H9 (cell line): ENCODE measurements around the gene ITSN2. TPM values are rescaled to one million over a fixed set of nuclear protein-coding genes. Genes with fewer than 3 reads are reported as not detected.

ENCODE experiments used
- DNase-seq: peaks from one replicate; pipeline ENCODE4 v3.0.0-alpha.2; 2017
- H2AFZ ChIP-seq: one replicate; pipeline ENCODE4 v1.6.1; 2013; ENCODE audit warnings: mild to moderate bottlenecking, low read length, control low read depth, moderate library complexity
- H2AK5ac ChIP-seq: 2 replicates; pipeline ENCODE4 v1.6.1; 2013; ENCODE audit warnings: low read length, control low read depth, mixed read lengths; ENCODE audit not compliant: insufficient read length
- H2BK120ac ChIP-seq: one replicate; pipeline ENCODE4 v1.6.1; 2013; ENCODE audit warnings: low read depth, mild to moderate bottlenecking, low read length, control low read depth, inconsistent platforms; ENCODE audit not compliant: poor library complexity, severe bottlenecking
- H2BK12ac ChIP-seq: 2 replicates; pipeline ENCODE4 v1.6.1; 2013; ENCODE audit warnings: low read length, control low read depth, mixed read lengths, low read depth; ENCODE audit not compliant: insufficient read length
- H2BK15ac ChIP-seq: 2 replicates; pipeline ENCODE4 v1.6.1; 2013; ENCODE audit warnings: low read depth, low read length, control low read depth
- H2BK20ac ChIP-seq: one replicate; pipeline ENCODE4 v1.6.1; 2013; ENCODE audit warnings: low read depth, mild to moderate bottlenecking, low read length, control low read depth, inconsistent platforms; ENCODE audit not compliant: poor library complexity, severe bottlenecking
- H2BK5ac ChIP-seq: 2 replicates; pipeline ENCODE4 v1.6.1; 2013; ENCODE audit warnings: low read length, control low read depth, mixed read lengths; ENCODE audit not compliant: insufficient read length
- H3K14ac ChIP-seq: 2 replicates; pipeline ENCODE4 v1.6.1; 2013; ENCODE audit warnings: low read length, control low read depth; ENCODE audit not compliant: insufficient read depth
- H3K18ac ChIP-seq: 2 replicates; pipeline ENCODE4 v1.6.1; 2013; ENCODE audit warnings: low read depth, mild to moderate bottlenecking, mixed read lengths, low read length, control low read depth; ENCODE audit not compliant: insufficient read length
- H3K23ac ChIP-seq: 2 replicates; pipeline ENCODE4 v1.6.1; 2013; ENCODE audit warnings: low read length, control low read depth, mixed read lengths, low read depth; ENCODE audit not compliant: insufficient read length
- H3K23me2 ChIP-seq: 2 replicates; pipeline ENCODE4 v1.6.1; 2013; ENCODE audit warnings: low read depth, mild to moderate bottlenecking, mixed read lengths, low read length, control low read depth; ENCODE audit not compliant: insufficient read length, poor library complexity, severe bottlenecking
- H3K27ac ChIP-seq: 2 replicates; pipeline ENCODE4 v1.5.1; 2013; ENCODE audit warnings: low read length, control low read depth, mixed read lengths, low read depth; ENCODE audit not compliant: insufficient read length
- H3K27me3 ChIP-seq: 2 replicates; pipeline ENCODE4 v1.6.1; 2013; ENCODE audit warnings: low read length, control low read depth, inconsistent platforms; ENCODE audit not compliant: insufficient read depth
- H3K4ac ChIP-seq: 2 replicates; pipeline ENCODE4 v1.6.1; 2013; ENCODE audit warnings: low read depth, mild to moderate bottlenecking, control low read depth, inconsistent platforms, low read length, moderate library complexity
- H3K4me1 ChIP-seq: 2 replicates; pipeline ENCODE4 v1.6.1; 2013; ENCODE audit warnings: low read length, control low read depth, inconsistent platforms; ENCODE audit not compliant: insufficient read depth
- H3K4me2 ChIP-seq: 2 replicates; pipeline ENCODE4 v1.6.1; 2013; ENCODE audit warnings: low read length, control low read depth, mixed read lengths; ENCODE audit not compliant: insufficient read length, insufficient read depth
- H3K56ac ChIP-seq: 2 replicates; pipeline ENCODE4 v1.6.1; 2013; ENCODE audit warnings: low read depth, mild to moderate bottlenecking, mixed read lengths, low read length, control low read depth; ENCODE audit not compliant: insufficient read length
- H3K79me1 ChIP-seq: 2 replicates; pipeline ENCODE4 v1.6.1; 2013; ENCODE audit warnings: low read depth, mild to moderate bottlenecking, moderate library complexity, low read length, control low read depth, inconsistent platforms; ENCODE audit not compliant: insufficient read depth, poor library complexity, severe bottlenecking
- H3K79me2 ChIP-seq: 2 replicates; pipeline ENCODE4 v1.6.1; 2013; ENCODE audit warnings: low read length, control low read depth, inconsistent platforms; ENCODE audit not compliant: insufficient read depth
- H3K9ac ChIP-seq: 2 replicates; pipeline ENCODE4 v1.6.1; 2013; ENCODE audit warnings: low read length, control low read depth, mixed read lengths; ENCODE audit not compliant: insufficient read length; ENCODE audit errors: extremely low read depth
- H3K9me3 ChIP-seq: one replicate; pipeline ENCODE4 v1.6.1; 2013; ENCODE audit warnings: low read depth, low read length, inconsistent platforms; ENCODE audit not compliant: control insufficient read depth
- H3T11ph ChIP-seq: one replicate; pipeline ENCODE4 v1.6.1; 2013; ENCODE audit warnings: mild to moderate bottlenecking, low read length, control low read depth, inconsistent platforms
- H4K20me1 ChIP-seq: one replicate; pipeline ENCODE4 v1.6.1; 2013; ENCODE audit not compliant: control insufficient read depth, insufficient read length, insufficient read depth
- H4K5ac ChIP-seq: 2 replicates; pipeline ENCODE4 v1.6.1; 2013; ENCODE audit warnings: low read depth, mild to moderate bottlenecking, mixed read lengths, low read length, control low read depth; ENCODE audit not compliant: insufficient read length
- H4K8ac ChIP-seq: replicated peaks from 2 replicates; pipeline ENCODE4 v1.6.1; 2013; ENCODE audit warnings: low read length, control low read depth, mixed read lengths, low read depth; ENCODE audit not compliant: insufficient read length
- H4K91ac ChIP-seq: 2 replicates; pipeline ENCODE4 v1.6.1; 2013; ENCODE audit warnings: low read depth, mild to moderate bottlenecking, moderate library complexity, mixed read lengths, low read length, control low read depth; ENCODE audit not compliant: insufficient read length
- H3K27ac Mint-ChIP-seq, 3 experiments: 2 replicates in 2 of 3; 3 replicates in 1 of 3; pipeline ENCODE4 v1.8.0; 2020 to 2021; ENCODE audit warnings: mixed read lengths in 3 of 3, mild to moderate bottlenecking in 1 of 3, moderate library complexity in 1 of 3
- H3K27me3 Mint-ChIP-seq: 2 replicates; pipeline ENCODE4 v1.8.0; 2021; ENCODE audit warnings: low read depth, mild to moderate bottlenecking, moderate library complexity, mixed read lengths
- H3K36me3 Mint-ChIP-seq, 3 experiments: 2 replicates in 2 of 3; 3 replicates in 1 of 3; pipeline ENCODE4 v1.8.0; 2020 to 2021; ENCODE audit warnings: low read depth in 3 of 3, mixed read lengths in 3 of 3; ENCODE audit not compliant: insufficient read depth in 1 of 3
- H3K4me1 Mint-ChIP-seq, 2 experiments: 2 replicates each; pipeline ENCODE4 v1.8.0; 2020; ENCODE audit warnings: mixed read lengths in 2 of 2
- H3K4me3 Mint-ChIP-seq, 2 experiments: 2 replicates in 1 of 2; 3 replicates in 1 of 2; pipeline ENCODE4 v1.8.0; 2020 to 2021; ENCODE audit warnings: mild to moderate bottlenecking in 2 of 2, mixed read lengths in 2 of 2, moderate library complexity in 1 of 2
- H3K9me3 Mint-ChIP-seq, 2 experiments: 2 replicates in 1 of 2; 3 replicates in 1 of 2; pipeline ENCODE4 v1.8.0; 2020; ENCODE audit warnings: mild to moderate bottlenecking in 2 of 2, mixed read lengths in 2 of 2, moderate library complexity in 1 of 2
- CTCF ChIP-seq: fragments of 200-600 bp; sonication (generic); conservative IDR thresholded peaks from 3 replicates; pipeline ENCODE4 v1.8.0; 2021; ENCODE audit warnings: antibody characterized with exemption, mild to moderate bottlenecking
- WGBS: extraction: QIAGEN DNeasy Blood & Tissue Kit; methylation state at CpG from one replicate; pipeline ENCODE4 v1.1.7; 2013; ENCODE audit warnings: missing lambda C conversion rate, low lambda C conversion rate, mixed read lengths; ENCODE audit not compliant: insufficient read length; ENCODE audit errors: extremely low coverage; 5-methylcytosine and 5-hydroxymethylcytosine counted together
- total RNA-seq: library from RNA; stranded (reverse); gene quantifications from 2 replicates; pipeline ENCODE4 v1.2.1, GENCODE V29; 2021

ITSN2 gene
- total RNA-seq, 1 experiment from 2014 or later, result 17.0 TPM

DNA sequence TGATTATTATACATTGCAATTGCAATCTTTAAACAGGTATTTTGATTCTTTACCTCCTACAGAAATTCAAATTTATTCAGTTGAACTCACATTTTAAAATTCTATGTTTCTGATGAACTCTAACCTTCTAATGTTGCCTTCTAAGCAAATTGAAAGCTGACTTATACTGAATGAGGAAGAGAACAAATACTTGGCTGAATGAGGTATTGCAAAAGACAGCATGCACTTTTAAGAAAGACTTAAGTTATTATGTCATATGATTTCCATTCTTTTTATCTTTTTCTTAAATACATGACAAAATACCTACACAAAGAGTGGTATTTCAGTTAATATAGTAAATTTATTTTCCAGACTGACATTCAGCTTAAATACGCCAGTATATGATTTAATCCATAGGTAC lies 120.8 kb downstream of the ITSN2 start:
- H3K23me2 ChIP-seq, result no peaks in the 10 kb centered on the region
- H3K9me3 ChIP-seq, result no peaks in the 10 kb centered on the region
- no peak overlapping the region for H2AK5ac ChIP-seq
- H2BK120ac ChIP-seq, result no peak overlapping the region
- no peak overlapping the region for H4K91ac ChIP-seq
- H3K18ac ChIP-seq, result no peak overlapping the region
- H3K4me3 Mint-ChIP-seq, result no peak overlapping the region
- no peak overlapping the region for H3K23ac ChIP-seq
- no peak overlapping the region for H2BK20ac ChIP-seq
- TF ChIP-seq CTCF, result no peak
- no peaks in the 10 kb centered on the region for H3K79me2 ChIP-seq
- no peaks in the 10 kb centered on the region for H4K20me1 ChIP-seq
- H3K27ac ChIP-seq, result no peak overlapping the region
- WGBS, result no CpG with 5 or more reads among the region's 1 CpG
- H2BK5ac ChIP-seq, result no peak overlapping the region
- no peaks in the 10 kb centered on the region for H3K27me3 ChIP-seq
- H3K14ac ChIP-seq, result no peak overlapping the region
- H3K79me1 ChIP-seq, result no peaks in the 10 kb centered on the region
- no peak overlapping the region for H3K56ac ChIP-seq
- no peaks in the 10 kb centered on the region for H3K27me3 Mint-ChIP-seq
- no peaks in the 10 kb centered on the region for H3K4me1 ChIP-seq
- H3K4me1 Mint-ChIP-seq, result peaks cover 2 to 3% of the 10 kb centered on the region in 2 experiments
- no peak overlapping the region for H4K5ac ChIP-seq
- H3K4me2 ChIP-seq, result no peak overlapping the region
- no peak for DNase-seq
- no peaks in the 10 kb centered on the region for H3K36me3 Mint-ChIP-seq
- no peak overlapping the region for H4K8ac ChIP-seq
- no peak overlapping the region for H2AFZ ChIP-seq
- H2BK15ac ChIP-seq, result no peak overlapping the region
- H3K4ac ChIP-seq, result no peak overlapping the region
- no peak overlapping the region for H3T11ph ChIP-seq
- H2BK12ac ChIP-seq, result no peak overlapping the region
- no peaks in the 10 kb centered on the region for H3K9me3 Mint-ChIP-seq
- H3K9ac ChIP-seq, result no peak overlapping the region
- no peak overlapping the region for H3K27ac Mint-ChIP-seq
